Prostate gland (tissue), 2 donors: ENCODE results near the gene BAIAP2.

Experiments
- CTCF ChIP-seq, 4 experiments: fragments of 200-600 bp in 2 of 4; fragments of 450-650 bp in 2 of 4; sonication (generic) in 2 of 4; IDR thresholded peaks; 1 replicate in 3 of 4; 2 replicates in 1 of 4; pipeline ENCODE4 v1.5.1; 2016 to 2019; ENCODE audit warnings: antibody characterized with exemption in 4 of 4, mild to moderate bottlenecking in 2 of 4, moderate library complexity in 2 of 4
- POLR2A ChIP-seq: fragments of 450-650 bp; IDR thresholded peaks from one replicate; pipeline ENCODE4 v1.6.1; 2016; ENCODE audit warnings: antibody characterized with exemption, mild to moderate bottlenecking
- POLR2AphosphoS5 ChIP-seq: sonication (generic); formaldehyde crosslinking; IDR thresholded peaks from one replicate; pipeline ENCODE4 v1.6.1; 2017; ENCODE audit warnings: antibody characterized with exemption

- TF ChIP-seq POLR2A (no peak), CTCF (IDR thresholded peaks at IDR 0.05) (no peak), POLR2AphosphoS5 (no peak)
Observed at GRCh38 chr17:81092518-81093095, 57.7 kb downstream of the BAIAP2 start.
